GM19240 (cell line): ENCODE results near the gene KLF15.

Experiments used
- DNase-seq: peaks from one replicate; pipeline ENCODE4 v3.0.0; 2011; ENCODE audit warnings: low spot score; ENCODE audit not compliant: insufficient read length

The KLF15 gene

DNA sequence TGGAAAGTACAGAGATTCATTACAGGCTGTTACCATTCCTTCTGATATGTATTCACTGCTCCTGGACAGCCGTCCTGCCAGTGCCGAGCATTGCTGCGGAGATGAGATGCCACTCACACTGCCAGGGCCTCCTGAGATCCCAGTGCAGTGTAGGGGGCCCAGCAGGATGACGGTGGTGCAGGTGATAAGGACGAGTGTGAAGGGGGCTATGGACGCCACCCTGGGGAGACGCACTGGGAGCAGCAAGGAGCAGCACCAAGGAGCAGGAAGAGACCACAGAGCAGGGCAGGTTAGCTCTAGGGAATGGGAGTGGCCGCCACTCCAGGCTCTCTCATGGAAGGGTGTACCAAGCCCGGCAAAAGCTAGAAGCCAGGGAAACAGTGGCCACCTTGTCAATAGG is 4.0 kb upstream of the KLF15 start:
- no peak for DNase-seq

DNA sequence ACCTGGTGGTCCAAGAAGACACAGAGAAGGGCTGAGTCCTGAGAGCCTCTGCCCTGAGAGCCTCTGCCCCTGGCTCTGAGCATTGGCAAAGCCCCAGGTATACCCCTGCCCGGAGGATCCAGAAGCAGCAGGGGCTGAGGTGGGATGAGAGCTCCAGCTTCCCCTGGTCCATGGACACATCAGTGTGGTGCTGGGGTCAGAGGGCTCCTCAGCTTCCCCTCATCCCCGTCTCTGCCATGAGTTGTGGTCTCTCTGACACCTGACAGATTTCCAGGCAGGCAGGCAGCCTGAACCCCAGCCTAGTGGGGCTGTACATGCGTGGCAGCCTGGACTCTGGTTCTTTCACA is 3.5 kb upstream of the KLF15 start:
- no peak for DNase-seq

DNA sequence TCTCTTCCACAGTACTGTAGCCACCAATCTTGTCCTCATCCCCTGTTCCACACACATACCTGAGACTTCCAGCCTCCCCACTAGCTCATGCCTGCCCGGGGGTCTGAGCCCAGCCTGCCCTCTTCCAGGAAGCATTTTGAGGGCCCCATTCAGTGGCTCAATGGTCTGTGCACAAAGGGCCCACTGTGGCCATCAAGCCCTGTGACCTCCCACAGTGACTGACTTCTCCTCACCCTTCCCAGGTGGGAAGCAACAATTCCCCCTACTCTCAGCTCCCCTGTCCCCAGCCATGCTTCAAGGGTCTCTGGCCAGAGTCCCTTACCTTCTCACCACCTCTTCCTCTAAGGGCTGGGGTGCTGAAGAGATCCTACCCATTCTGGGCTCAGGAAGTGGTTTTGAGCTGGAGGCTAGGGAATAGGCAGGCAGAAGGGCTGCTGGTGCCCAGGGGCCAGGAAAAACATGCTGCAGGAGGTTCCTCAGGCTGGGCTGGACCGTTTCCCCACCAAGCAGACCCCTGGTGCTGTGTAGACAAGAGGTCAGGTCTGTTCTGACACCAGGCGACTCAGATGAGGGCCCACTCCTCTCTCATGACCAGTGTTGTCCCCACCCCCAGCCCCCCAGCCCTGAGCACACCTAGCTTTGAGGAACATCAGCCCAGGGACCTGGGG is 3.0 kb upstream of the KLF15 start:
- DNase-seq: no peak

DNA sequence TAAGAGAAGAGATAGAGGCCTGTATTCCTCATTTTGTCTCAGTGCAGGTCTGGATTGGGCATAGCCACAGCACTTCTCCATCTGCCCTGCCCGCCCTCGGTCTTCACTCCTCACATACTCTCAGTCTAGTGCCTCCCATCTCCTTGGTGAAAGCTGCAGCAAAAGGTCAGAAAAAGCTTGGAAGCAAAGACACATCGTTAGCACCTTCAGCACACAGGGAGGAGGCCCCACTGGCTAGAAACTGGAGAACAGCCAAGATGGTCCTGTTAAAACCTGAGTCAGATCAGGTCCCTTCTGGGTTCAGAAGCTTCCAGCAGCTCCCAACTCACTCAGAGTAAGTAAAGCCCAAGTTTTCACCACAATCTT is 1.6 kb upstream of the KLF15 start:
- DNase-seq: no peak

DNA sequence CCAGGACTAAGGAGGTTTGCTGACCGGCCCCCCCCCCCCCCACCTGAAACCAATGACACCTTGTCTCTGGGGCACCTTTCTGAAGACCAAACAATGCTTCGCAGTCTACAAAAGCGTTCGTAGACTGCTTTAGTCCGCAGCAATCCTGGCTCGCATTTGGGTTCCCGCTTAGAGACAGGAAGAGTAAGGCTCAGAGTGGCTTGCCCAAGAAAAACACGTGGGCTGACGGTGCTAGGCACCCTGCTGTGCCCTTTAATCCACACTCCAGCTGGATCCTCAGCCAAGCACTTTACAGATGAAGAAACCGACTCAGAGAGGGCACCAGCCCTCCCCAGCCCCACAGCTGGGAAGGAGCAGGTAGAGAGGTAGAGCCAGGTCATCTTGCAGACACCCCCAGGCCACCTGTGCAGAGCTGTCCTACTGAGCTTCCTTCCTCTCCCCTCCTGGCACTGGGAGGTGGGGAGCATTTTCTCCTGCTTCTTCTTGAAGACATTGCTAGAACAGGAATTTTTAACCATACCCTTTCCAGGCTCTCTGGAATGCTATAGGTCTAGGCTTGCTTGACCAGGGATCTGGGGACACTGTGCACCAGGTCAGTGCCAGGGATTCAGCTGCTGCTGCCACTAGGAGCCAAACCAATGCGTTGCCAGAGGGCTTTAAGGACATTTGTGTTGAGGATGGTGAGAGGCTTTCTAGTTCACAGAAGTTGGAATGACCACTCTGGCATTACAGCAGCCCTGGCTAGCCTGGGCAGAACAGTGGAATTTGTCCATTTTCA is 1.0 kb upstream of the KLF15 start:
- no peak for DNase-seq

DNA sequence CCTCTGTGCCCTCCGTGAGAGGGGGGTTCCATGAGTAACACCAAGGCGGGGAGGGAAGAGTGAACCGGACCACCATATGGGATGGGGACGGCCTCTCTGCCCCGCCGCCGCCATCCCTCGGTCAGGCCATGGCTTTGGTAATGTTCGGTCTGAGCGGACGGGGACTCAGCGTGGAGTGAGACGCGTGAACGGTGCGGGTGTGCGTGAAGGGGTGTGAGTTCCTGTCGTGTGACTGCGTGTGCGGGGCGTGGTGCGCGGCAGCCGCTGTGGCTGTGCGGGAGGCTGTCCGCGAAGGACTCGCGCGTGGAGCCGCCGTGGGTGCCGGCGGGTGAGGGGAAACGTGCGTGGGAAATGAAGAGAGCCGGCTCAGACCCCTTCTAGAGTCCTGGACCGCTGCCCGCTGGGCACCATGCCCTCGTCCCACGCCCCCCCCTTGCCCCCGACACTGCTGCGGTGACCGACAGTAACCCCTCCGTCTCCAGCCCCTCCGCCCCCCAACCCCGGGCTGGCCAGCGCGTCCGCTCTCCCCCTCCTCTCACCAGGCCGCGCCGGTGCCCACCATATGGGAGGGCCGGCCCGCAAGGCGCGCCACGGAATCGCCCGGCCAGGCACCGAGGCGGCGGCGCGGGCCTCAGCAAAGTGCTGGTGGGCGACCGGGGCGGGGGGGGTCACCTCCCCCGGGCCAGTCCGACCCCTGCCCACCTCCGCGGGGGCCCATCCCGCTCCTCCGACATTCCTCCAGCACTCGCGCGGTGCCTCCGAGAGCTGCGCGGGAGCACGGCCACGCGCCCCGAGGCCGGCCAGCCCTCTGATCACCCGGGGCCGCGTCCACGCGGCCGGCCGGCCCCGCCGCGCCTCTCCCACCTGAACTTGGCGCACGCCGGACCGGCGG is 589 bp downstream of the KLF15 start:
- DNase-seq: no peak

DNA sequence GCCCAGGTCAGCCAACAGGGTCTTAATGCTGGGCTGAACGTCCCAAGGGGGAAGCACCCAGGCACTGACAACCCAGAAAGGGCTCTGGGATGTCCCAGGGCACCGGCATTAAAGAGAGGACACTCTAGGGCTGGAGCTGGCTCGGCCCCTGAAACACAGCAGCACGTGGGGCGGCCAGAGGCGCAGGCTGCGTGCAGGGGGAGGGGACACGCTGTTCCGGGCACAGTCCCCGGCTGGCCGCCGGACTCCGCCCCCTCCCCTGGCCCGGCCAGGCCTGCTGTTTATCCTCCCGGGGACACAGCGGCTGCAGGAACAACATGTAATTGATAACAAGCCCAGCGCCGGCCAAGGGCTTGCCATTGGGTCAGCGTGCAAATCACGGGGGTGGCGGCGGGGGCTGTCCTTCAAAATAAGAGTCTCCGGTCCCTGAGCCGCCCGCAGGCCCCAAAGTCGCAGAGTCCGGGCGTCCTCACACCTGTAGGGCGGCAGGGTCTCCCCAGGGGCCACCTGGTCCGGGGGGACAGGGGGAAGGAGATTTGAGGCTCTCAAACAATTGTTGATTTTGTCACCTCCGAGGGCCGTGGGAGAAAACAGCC is 1.3 kb downstream of the KLF15 start:
- DNase-seq: no peak

DNA sequence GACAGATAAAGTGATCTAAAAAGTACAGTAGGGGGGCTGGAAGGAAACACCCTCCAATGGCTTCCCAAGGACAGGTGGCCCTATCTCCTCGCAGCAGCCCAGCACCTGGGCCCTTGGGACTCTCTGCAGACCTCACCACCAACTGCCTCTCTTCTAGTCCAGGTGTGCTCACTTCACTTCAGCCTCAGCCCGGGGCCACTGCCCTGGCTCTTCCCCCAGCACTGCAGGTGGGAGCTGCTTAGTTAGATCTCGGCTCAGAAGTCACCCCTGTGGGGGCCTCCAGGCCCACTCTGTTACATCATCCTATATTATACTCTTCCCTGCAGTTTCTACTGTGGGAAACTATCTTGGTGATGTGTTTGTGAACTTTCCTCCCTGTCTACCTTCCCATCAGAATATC is 2.0 kb downstream of the KLF15 start:
- no peak for DNase-seq

DNA sequence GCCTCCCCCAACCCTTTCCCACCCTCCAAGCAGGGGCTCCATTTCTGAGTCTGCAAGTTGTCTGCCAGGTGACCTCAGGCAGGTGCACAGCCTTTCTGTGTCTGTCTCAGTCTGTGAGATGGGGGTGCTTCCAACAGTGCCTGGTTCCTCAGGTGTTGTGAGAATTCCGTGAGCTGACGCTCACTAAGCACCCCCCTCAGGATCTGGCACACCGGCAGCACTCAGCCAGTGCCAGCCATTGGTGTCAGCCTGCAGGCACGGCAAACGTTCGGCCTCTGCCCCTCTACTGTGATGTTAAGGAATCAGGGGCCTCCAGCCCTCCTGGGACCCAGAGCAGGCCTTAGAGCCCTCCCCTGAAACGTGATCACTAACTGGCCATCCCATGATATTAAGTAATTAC is 2.4 kb downstream of the KLF15 start:
- no peak for DNase-seq

DNA sequence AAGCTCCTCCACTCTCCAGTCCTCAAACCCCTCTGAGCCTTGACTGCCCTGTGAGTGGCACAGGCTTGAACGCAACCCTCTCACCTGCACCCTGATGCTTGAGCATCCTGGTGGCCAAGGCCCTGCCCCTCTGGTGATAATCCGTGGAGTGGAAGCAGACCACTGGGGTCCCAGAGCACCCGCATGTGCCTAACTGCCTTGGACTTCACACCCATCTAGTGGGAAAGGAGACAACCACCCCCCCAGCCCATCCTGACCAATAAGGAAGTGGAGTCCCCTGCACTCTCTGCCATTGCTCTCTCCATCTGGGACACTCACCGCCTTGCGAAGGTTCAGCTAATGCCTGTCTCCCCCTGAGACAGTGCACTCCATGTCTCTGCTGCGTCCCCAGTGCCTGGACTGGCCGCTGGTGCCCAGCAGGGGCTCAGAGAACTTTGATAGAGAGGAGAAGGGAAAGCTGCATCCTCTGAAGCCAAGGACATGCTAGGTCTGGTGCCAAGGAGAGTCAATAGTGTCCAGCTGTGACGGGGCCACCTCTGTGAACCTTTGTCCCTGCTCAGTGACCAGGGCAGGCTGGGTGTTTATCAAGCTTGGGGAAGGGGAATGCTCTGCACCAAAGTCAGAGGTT is 3.4 kb downstream of the KLF15 start:
- no peak for DNase-seq

DNA sequence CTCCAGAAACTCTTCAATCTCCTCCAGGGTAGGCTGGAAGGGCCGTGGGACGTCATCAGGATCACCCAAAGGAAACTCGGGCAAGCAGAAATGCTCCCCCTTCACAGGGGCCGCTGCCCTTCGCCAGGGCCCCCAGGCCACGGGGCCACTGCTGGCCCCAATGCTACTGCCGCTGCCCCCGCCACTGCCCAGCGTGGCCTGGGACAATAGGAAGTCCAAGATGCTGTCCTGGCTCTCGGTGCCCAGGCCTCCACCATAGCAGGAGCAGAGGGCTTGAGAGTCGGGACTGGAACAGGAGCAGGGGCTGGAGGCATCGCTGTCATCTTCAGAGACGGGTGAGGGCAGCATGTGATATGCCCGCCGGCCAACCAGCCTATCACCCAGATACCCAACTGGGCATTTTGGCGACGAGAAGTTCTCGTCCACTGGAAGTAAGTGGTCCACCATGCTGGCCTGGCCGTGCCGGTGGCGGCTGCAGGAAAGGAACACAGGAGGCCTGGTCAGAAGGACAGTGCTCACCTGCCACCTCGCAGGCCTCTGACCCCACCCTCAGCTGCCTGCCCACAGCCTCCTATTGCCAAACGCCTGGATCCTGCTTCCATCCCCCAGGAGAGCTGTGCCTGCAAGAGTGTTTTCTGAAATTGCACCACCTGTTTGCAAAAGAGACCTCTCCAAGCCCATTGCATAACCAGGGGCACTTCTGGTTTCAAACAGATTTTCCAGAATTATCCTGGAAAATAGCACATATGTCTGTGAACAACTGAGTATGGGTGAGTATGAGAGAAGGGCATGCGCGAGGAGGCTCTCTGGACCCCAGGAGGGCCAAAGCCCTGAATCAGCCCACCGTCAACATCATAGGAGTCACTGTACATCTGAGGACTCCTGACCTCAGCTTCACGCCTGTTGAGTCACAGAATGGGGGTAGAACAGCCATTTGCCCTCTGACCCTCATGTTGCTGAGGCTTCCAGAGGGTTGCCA is 4.4 kb downstream of the KLF15 start:
- DNase-seq: no peak

DNA sequence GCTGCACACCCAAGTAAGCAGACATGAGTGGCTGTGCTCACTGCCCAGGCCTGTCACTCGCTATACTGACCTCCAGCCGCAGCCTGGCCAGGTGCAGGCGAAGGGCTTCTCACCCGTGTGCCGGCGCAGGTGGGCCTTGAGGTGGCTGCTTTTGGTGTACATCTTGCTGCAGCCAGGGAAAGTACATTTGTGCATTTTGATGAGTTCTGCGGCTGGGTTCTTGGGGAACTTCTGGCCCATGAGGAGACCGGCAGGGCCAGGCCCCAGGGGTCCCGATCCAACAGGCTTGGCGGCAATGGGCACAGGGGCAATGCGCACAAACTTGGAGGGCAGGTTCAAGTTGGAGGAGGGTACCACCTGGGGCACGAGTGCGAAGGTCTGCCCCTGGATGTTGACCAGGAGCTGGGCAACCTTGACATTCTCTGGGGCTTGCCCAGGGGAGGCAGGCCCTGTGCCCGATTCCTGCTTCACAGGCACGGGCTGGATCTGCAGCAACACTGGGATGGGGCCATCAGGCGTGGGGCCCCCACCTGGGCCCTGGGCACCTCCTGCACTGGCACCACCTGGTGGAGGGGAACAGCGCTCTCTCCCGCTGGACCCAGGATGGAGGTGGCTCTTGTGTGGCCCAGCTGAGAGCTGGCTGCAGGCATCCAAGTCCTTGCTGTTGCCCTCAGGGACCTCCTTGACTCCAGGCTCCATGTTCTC is 5.3 kb downstream of the KLF15 start:
- no peak for DNase-seq

DNA sequence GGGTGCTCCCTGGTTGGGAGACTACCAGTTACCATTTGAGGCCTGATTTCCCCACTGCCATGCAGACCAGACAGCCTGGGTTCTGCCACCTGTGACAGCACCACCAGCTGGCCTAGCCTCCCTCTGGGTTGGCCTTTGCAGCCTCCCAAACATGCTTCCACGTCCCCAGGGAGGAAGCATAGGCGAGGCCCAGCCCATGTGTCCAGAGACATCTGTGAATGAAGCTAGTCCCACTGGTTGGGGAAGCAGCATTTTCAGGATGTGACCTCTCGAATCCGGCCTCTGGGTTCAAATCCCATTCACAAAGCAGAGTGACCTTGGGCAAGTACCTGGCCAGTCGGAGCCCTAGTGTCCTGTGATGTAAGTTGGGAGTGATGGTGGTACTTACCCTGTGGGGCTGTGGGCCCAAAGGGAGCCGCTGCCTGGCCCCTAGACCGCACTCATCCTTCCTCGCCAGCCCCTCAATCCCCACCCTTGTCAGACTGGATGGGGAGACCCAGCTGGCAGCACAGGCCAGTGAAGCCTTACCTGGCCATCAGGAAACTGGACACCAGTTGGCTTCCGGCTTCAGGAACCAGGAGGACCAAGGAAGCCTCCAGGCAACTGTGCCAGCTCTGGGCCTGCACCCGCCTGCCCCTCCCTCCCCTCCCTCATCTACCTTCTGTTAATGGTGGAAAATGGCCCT is 6.0 kb downstream of the KLF15 start:
- DNase-seq: no peak

DNA sequence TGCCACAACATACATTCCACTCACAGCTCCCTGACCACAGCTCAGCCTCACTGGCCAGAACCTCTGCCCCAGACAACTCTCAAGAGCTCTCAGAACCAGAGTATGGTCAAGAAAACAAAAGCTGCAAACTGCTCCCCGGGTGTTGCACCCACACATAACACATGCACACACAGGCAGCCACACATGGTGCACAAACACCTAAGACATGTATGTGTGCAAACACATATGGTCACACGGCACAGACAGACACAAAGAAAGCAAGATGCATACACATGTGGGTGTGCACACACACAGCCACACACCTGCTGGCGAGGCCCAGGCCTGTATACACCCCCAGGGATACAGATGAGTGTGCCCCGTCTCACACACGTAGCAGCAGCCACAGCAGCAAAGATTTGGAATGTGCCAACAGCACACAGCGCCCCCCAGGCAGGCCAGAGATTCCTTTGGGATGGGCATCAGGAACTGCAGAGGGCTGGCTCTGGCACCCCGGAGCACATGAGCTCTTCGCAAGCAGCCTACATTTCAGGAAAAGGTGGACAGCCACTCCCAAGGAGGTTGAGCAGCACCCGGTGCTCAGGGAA is 6.6 kb downstream of the KLF15 start:
- no peak for DNase-seq

DNA sequence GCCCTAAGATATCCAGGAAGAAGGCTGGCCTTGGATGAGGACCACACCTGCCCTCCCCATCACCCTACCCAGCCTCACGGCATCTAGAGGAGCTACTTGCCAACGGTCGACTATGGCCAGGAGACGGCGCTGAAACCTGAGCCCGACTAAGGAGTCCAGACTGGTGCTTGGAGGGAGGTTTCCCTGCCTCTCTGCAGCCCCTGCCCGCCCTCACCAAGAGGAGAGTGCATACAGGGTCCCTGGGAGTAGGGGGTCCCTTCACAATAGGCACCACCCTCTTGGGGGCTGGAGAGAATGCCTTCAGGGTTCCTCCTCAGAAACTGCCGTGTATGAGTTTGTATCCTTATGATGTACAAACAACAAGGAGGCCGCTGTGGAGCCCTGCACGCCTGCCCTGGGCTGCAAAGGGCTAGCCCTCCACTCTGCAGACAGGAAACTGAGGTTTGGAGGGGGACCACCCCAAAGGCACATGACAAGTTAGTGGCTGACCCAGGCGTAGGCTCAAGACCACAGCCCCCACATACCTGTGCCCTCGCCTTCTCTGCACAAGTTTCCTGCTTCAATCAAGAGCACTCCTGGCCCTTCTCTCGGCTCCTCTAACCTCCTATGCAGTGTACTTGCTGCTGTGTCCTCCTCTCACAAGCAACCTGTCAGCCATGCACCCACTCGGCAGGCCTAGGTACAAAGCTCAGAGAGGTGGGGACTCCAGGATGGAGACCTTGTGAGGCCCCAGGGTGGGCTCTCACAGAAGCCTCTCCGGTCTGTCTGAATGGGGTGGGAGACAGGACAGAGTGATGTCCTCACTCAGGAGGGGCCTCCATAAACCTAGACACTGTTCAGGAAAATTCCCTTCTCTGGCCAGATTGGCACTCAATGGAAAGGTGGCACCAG is 7.4 kb downstream of the KLF15 start:
- no peak for DNase-seq

DNA sequence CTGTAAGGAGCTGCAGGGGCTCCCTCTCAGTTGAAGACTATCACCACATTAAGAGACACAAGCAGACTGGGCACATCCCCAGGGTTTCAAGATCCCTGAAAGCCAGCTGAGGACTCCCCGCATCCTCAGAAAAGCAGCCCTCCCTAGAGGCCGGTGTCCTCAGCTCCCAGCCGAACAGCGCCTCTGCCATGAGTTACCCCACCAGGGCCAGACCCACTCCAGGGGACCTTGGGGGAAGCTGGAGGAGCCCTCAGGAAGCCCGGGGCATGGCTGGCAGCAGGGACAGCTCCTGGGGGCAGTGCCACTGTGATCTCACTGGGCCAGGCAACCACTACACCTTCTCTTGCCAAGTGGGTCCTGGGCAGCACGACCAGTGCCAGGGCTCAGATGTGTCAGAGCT is 8.1 kb downstream of the KLF15 start:
- no peak for DNase-seq

DNA sequence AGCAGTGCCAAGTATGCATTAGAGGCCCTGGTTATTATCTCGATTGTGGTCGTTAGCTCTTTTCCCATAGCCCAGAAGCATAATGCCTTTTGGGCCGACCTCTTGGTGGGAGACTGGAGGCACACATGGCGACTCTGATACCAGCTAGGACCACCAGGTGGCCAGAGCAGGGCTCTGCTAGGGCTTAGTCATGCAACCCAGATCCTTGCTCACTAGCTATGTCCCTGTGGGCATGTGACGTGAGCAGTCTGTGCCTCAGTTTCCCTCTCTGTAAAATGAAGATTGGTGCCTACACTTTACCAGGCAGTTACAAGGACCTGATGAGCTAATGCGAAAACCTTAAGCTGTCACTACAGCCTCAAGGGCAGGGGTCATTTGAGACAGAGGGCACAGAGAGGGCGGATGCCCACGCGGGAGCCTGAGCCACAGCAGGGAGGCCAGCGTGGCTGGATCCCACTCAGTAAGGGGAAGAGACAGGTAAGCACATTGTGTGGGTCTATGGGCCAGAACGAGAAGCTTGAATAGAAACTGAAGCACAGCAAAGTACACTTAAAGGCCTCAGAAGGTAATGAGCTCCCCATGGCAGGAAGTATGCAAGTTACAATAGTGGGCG is 8.8 kb downstream of the KLF15 start:
- DNase-seq: no peak
